Muscle layer of colon (tissue), 2 donors: ENCODE results near the gene QRFP.

Source experiments
- H3K27ac ChIP-seq: one replicate; pipeline ENCODE4 v1.7.0; 2013; ENCODE audit warnings: low read depth, mild to moderate bottlenecking, low read length, moderate library complexity
- H3K27me3 ChIP-seq, 2 donors: one replicate each; pipeline ENCODE4 v1.7.0; 2013; ENCODE audit warnings: low read length in 2 of 2, mild to moderate bottlenecking in 2 of 2; ENCODE audit not compliant: insufficient read depth in 2 of 2, control insufficient read depth in 1 of 2
- H3K36me3 ChIP-seq: one replicate; pipeline ENCODE4 v1.7.0; 2013; ENCODE audit warnings: mild to moderate bottlenecking, low read length; ENCODE audit not compliant: insufficient read depth
- H3K4me1 ChIP-seq: one replicate; pipeline ENCODE4 v1.7.0; 2013; ENCODE audit warnings: mild to moderate bottlenecking, low read length; ENCODE audit not compliant: insufficient read depth
- H3K4me3 ChIP-seq, 2 donors: one replicate each; pipeline ENCODE4 v1.7.0; 2013; ENCODE audit warnings: low read length in 2 of 2, low read depth in 1 of 2, mild to moderate bottlenecking in 1 of 2, moderate library complexity in 1 of 2
- H3K9ac ChIP-seq: one replicate; pipeline ENCODE4 v1.7.0; 2013; ENCODE audit warnings: low read length
- H3K9me3 ChIP-seq: one replicate; pipeline ENCODE4 v1.7.0; 2013; ENCODE audit warnings: mild to moderate bottlenecking, low read length
- donor health status: abdominal sarcoma.
- donor health status: Adenocarcinoma of cecum.

QRFP gene

DNA sequence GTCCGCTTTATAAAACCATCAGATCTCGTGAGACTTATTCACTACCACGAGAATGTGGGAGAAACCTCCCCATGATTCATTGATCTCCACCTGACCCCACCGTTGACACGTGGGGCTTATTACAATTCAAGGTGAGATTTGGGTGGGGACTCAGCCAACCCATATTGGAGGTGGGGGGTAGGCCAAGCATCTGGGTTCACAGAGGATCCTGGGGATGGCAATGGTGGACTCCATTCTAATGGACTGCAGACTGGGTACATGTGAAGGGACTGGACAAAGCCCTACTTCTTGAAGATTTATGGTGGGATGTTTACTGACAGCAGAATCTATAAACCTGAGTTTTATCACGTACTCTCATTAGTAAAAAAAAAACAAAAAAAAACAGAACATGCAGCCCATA is 15.1 kb downstream of the QRFP start:
- Histone ChIP-seq H3K4me1 (peaks cover 14% of the 10 kb centered on the region), H3K4me3 (no peak overlapping the region), H3K27me3 (no peaks in the 10 kb centered on the region), H3K9me3 (no peaks in the 10 kb centered on the region), H3K27ac (no peak overlapping the region), H3K9ac (no peak overlapping the region), H3K36me3 (peaks cover 92% of the 10 kb centered on the region)

- H3K9me3 ChIP-seq: no peaks in the 10 kb centered on the region
- H3K27me3 ChIP-seq: no peaks in the 10 kb centered on the region
- peaks cover 91% of the 10 kb centered on the region for H3K36me3 ChIP-seq
- no peak overlapping the region for H3K4me3 ChIP-seq
- H3K9ac ChIP-seq: no peak overlapping the region
- H3K4me1 ChIP-seq: peaks cover 6% of the 10 kb centered on the region
- H3K27ac ChIP-seq: no peak overlapping the region
Observed at GRCh38 chr9:130880599-130881220, 15.9 kb downstream of the QRFP start.

GRCh38 chr9:130879863-130880411 is 16.7 kb downstream of the QRFP start:
- no peaks in the 10 kb centered on the region for H3K4me1 ChIP-seq
- H3K27me3 ChIP-seq: no peaks in the 10 kb centered on the region
- H3K36me3 ChIP-seq: peaks cover 92% of the 10 kb centered on the region
- no peak overlapping the region for H3K27ac ChIP-seq
- H3K9me3 ChIP-seq: no peaks in the 10 kb centered on the region
- H3K4me3 ChIP-seq: no peak overlapping the region
- no peak overlapping the region for H3K9ac ChIP-seq

GRCh38 chr9:130878295-130878694 is 18.3 kb downstream of the QRFP start:
- Histone ChIP-seq H3K4me1 (peaks cover 9% of the 10 kb centered on the region), H3K9ac (no peak overlapping the region), H3K27ac (no peak overlapping the region), H3K27me3 (no peaks in the 10 kb centered on the region), H3K4me3 (no peak overlapping the region), H3K9me3 (no peaks in the 10 kb centered on the region), H3K36me3 (peaks cover 94% of the 10 kb centered on the region)

- Histone ChIP-seq H3K4me3 (no peak overlapping the region), H3K27me3 (no peaks in the 10 kb centered on the region), H3K9ac (no peak overlapping the region), H3K9me3 (no peaks in the 10 kb centered on the region), H3K27ac (no peak overlapping the region), H3K36me3 (peaks cover 97% of the 10 kb centered on the region), H3K4me1 (peaks cover 19% of the 10 kb centered on the region)
Observed at GRCh38 chr9:130877300-130877699, 19.3 kb downstream of the QRFP start.

DNA sequence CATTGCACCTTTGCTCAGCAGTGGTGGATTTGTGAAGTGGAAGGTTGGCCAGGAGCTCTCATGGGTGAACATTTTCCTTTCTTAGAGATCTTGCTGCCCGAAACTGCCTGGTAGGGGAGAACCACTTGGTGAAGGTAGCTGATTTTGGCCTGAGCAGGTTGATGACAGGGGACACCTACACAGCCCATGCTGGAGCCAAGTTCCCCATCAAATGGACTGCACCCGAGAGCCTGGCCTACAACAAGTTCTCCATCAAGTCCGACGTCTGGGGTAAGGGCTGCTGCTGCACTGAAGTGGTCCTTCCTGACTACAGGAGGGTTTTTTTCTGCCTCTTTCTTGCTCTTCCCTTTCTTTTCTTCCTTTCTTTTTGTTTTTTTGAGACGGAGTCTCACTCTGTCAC is 21.8 kb downstream of the QRFP start:
- no peak overlapping the region for H3K27ac ChIP-seq
- no peaks in the 10 kb centered on the region for H3K9me3 ChIP-seq
- no peak overlapping the region for H3K9ac ChIP-seq
- H3K36me3 ChIP-seq: peaks cover 93% of the 10 kb centered on the region
- peaks cover 43% of the 10 kb centered on the region for H3K4me1 ChIP-seq
- no peaks in the 10 kb centered on the region for H3K27me3 ChIP-seq
- H3K4me3 ChIP-seq: no peak overlapping the region

- Histone ChIP-seq H3K9ac (no peak overlapping the region), H3K27me3 (no peaks in the 10 kb centered on the region), H3K4me3 (no peak overlapping the region), H3K4me1 (peaks cover 51% of the 10 kb centered on the region), H3K27ac (no peak overlapping the region), H3K9me3 (no peaks in the 10 kb centered on the region), H3K36me3 (peaks cover 92% of the 10 kb centered on the region)
Observed at GRCh38 chr9:130873966-130874365, 22.6 kb downstream of the QRFP start.

- Histone ChIP-seq H3K27me3 (no peaks in the 10 kb centered on the region), H3K27ac (peak overlapping the region; percentile 68), H3K9me3 (no peaks in the 10 kb centered on the region), H3K36me3 (peaks cover 83% of the 10 kb centered on the region), H3K9ac (no peak overlapping the region), H3K4me1 (peaks cover 52% of the 10 kb centered on the region), H3K4me3 (no peak overlapping the region)
Observed at GRCh38 chr9:130872912-130873503, 23.6 kb downstream of the QRFP start.

GRCh38 chr9:130872508-130872907 is 24.1 kb downstream of the QRFP start:
- Histone ChIP-seq H3K27ac (peak overlapping the region; percentile 68), H3K9me3 (no peaks in the 10 kb centered on the region), H3K36me3 (peaks cover 79% of the 10 kb centered on the region), H3K27me3 (no peaks in the 10 kb centered on the region), H3K4me3 (no peak overlapping the region), H3K9ac (no peak overlapping the region), H3K4me1 (peaks cover 54% of the 10 kb centered on the region)

GRCh38 chr9:130872093-130872492 is 24.5 kb downstream of the QRFP start:
- no peak overlapping the region for H3K9ac ChIP-seq
- H3K4me1 ChIP-seq: peaks cover 58% of the 10 kb centered on the region
- no peak overlapping the region for H3K27ac ChIP-seq
- H3K36me3 ChIP-seq: peaks cover 74% of the 10 kb centered on the region
- H3K4me3 ChIP-seq: no peak overlapping the region
- H3K9me3 ChIP-seq: no peaks in the 10 kb centered on the region
- no peaks in the 10 kb centered on the region for H3K27me3 ChIP-seq

DNA sequence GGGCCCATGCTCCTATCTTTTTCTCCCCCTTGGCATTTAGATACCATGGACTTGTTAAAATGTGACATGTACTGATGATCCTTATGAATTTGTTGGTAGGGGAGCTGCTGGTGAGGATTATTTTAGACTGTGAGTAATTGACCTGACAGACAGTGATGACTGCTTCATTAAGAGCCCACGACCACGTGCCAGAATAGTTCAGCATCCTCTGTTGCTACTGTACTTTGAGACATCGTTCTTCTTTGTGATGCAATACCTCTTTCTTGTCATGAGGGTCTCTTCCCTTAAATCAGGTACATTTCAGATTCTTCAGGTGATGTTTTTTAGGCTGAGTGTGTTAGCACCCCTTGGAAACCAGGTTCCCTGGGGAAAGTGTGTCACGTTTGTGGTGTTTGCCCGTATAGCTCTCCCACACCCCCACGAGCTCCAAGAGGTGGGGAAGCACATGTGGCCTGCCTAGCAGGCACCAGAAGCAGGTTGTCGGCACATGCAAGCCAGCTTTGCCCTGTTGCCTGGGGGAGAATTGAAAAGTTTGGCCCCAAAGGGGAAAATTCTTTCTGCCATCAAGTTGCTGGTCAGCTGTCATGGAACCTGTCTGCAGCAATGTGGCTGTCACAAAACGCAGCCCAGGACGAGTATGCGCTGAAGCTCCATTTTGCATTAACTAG is 25.1 kb downstream of the QRFP start:
- Histone ChIP-seq H3K9ac (no peak overlapping the region), H3K27me3 (no peaks in the 10 kb centered on the region), H3K9me3 (no peaks in the 10 kb centered on the region), H3K27ac (no peak overlapping the region), H3K36me3 (peaks cover 69% of the 10 kb centered on the region), H3K4me1 (peaks cover 64% of the 10 kb centered on the region), H3K4me3 (no peak overlapping the region)
